Hematopoietic multipotent progenitor cell treated with erythropoietin and hydrocortisone succinate and interleukin-3 and kit ligand, for 8 days (in vitro differentiated cells): ENCODE data around the gene SNCA.

Experiments
- DNase-seq: peaks from one replicate; pipeline ENCODE4 v3.0.0-alpha.2; 2015

Gene SNCA

GRCh38 chr4:89703829-89704590, 133.0 kb downstream of the SNCA start:
- DNase-seq: no peak

- no peak for DNase-seq
Measured at GRCh38 chr4:89700766-89701423, 136.1 kb downstream of the SNCA start.

GRCh38 chr4:89685690-89686089, 151.3 kb downstream of the SNCA start:
- DNase-seq: no peak

- no peak for DNase-seq
Measured at GRCh38 chr4:89685277-89685676, 151.7 kb downstream of the SNCA start.

GRCh38 chr4:89684536-89684935, 152.4 kb downstream of the SNCA start:
- DNase-seq: no peak

- DNase-seq: peak; percentile 24
Measured at GRCh38 chr4:89682808-89683207, 154.2 kb downstream of the SNCA start.

GRCh38 chr4:89681671-89682070, 155.3 kb downstream of the SNCA start:
- DNase-seq: no peak

- DNase-seq: no peak
Measured at GRCh38 chr4:89681219-89681618, 155.7 kb downstream of the SNCA start.

- no peak for DNase-seq
Measured at GRCh38 chr4:89674876-89675459, 162.0 kb downstream of the SNCA start.
